IMR-90 (cell line): ENCODE results near the gene DAB1. TPM values are rescaled to one million over a fixed set of nuclear protein-coding genes. Genes with fewer than 3 reads are reported as not detected.

Experiments used
- ATAC-seq: fragments of 200-7000 bp; cut with Tn5 transposase; 2 replicates; pipeline ENCODE4 v1.9.1; 2020; ENCODE audit warnings: low read depth, mild to moderate bottlenecking, moderate library complexity
- BruUV-seq: library from RNA; stranded (reverse); fragments of 400-500 nt; replicated peaks from 2 replicates; lab custom pipeline; 2021; lab: Mats Ljungman, UMichigan
- CTCF ChIA-PET: fragments of 300-600 bp; formaldehyde crosslinking; extraction: SDS; loops from one replicate; lab custom pipeline; 2021; ENCODE audit warnings: antibody characterized with exemption; lab: Yijun Ruan, JAX
- POLR2A ChIA-PET: fragments of 300-600 bp; sonication (Branson Sonifier 250); formaldehyde crosslinking; loops from one replicate; lab custom pipeline; 2022; ENCODE audit warnings: antibody characterized with exemption; ENCODE audit not compliant: unreplicated experiment; lab: Charles Lee
- DNase-seq: peaks from one replicate; pipeline ENCODE4 v3.0.0; 2013
- H2AFZ ChIP-seq: replicated peaks from 2 replicates; pipeline ENCODE3; 2013; ENCODE audit warnings: low read length, mild to moderate bottlenecking; ENCODE audit not compliant: poor library complexity
- H2AK5ac ChIP-seq: 2 replicates; pipeline ENCODE4 v1.6.1; 2013; ENCODE audit warnings: low read depth, low read length, inconsistent platforms
- H2AK9ac ChIP-seq: replicated peaks from 2 replicates; pipeline ENCODE3; 2013; ENCODE audit warnings: mild to moderate bottlenecking, low read depth, low read length, moderate library complexity; ENCODE audit not compliant: poor library complexity
- H2BK120ac ChIP-seq: 2 replicates; pipeline ENCODE4 v1.6.1; 2013; ENCODE audit warnings: low read depth, low read length, inconsistent platforms
- H2BK15ac ChIP-seq: 3 replicates; pipeline ENCODE4 v1.6.1; 2013; ENCODE audit warnings: low read depth, low read length, inconsistent platforms
- H2BK20ac ChIP-seq: 2 replicates; pipeline ENCODE4 v1.6.1; 2013; ENCODE audit warnings: low read depth, mild to moderate bottlenecking, inconsistent platforms, low read length, moderate library complexity
- H2BK5ac ChIP-seq: 2 replicates; pipeline ENCODE4 v1.6.1; 2013; ENCODE audit warnings: mild to moderate bottlenecking, low read depth, low read length, inconsistent platforms; ENCODE audit not compliant: poor library complexity, severe bottlenecking
- H3K14ac ChIP-seq: replicated peaks from 2 replicates; pipeline ENCODE4 v1.6.1; 2013; ENCODE audit warnings: low read depth, low read length, inconsistent platforms
- H3K18ac ChIP-seq: 2 replicates; pipeline ENCODE4 v1.6.1; 2013; ENCODE audit warnings: low read depth, low read length, control low read depth
- H3K23ac ChIP-seq: 2 replicates; pipeline ENCODE4 v1.6.1; 2013; ENCODE audit warnings: low read depth, low read length, inconsistent platforms
- H3K27ac ChIP-seq: 2 replicates; pipeline ENCODE4 v1.5.1; 2013; ENCODE audit warnings: mild to moderate bottlenecking, control low read depth, low read length; ENCODE audit not compliant: insufficient read depth
- H3K27me3 ChIP-seq: 2 replicates; pipeline ENCODE4 v1.6.1; 2013; ENCODE audit warnings: low read length; ENCODE audit not compliant: control insufficient read depth, insufficient read depth
- H3K36me3 ChIP-seq: 2 replicates; pipeline ENCODE4 v1.6.1; 2013; ENCODE audit warnings: low read length, mixed read lengths; ENCODE audit not compliant: control insufficient read depth, insufficient read depth
- H3K4ac ChIP-seq: 2 replicates; pipeline ENCODE4 v1.6.1; 2013; ENCODE audit warnings: low read depth, low read length, inconsistent platforms
- H3K4me1 ChIP-seq: 2 replicates; pipeline ENCODE4 v1.6.1; 2013; ENCODE audit warnings: low read length, mixed read lengths; ENCODE audit not compliant: control insufficient read depth, insufficient read depth
- H3K4me2 ChIP-seq: 2 replicates; pipeline ENCODE4 v1.6.1; 2013; ENCODE audit warnings: low read depth, mild to moderate bottlenecking, control low read depth, low read length, moderate library complexity
- H3K4me3 ChIP-seq: 2 replicates; pipeline ENCODE4 v1.5.1; 2013; ENCODE audit warnings: low read depth, mild to moderate bottlenecking, control low read depth, low read length, moderate library complexity; ENCODE audit not compliant: insufficient read depth
- H3K56ac ChIP-seq: 2 replicates; pipeline ENCODE4 v1.6.1; 2013; ENCODE audit warnings: low read length, inconsistent platforms; ENCODE audit not compliant: insufficient read depth; ENCODE audit errors: extremely low read depth
- H3K79me1 ChIP-seq, 2 experiments: 2 replicates each; pipeline ENCODE4 v1.6.1; 2013; ENCODE audit warnings: low read length in 2 of 2, inconsistent platforms in 1 of 2, low read depth in 1 of 2
- H3K9ac ChIP-seq: 2 replicates; pipeline ENCODE4 v1.6.1; 2013; ENCODE audit warnings: low read depth, low read length, control low read depth
- H3K9me1 ChIP-seq: 2 replicates; pipeline ENCODE4 v1.6.1; 2013; ENCODE audit warnings: low read length, inconsistent platforms; ENCODE audit not compliant: insufficient read depth
- H3K9me3 ChIP-seq: 2 replicates; pipeline ENCODE4 v1.6.1; 2013; ENCODE audit warnings: low read length; ENCODE audit not compliant: control insufficient read depth, insufficient read depth
- H4K20me1 ChIP-seq: 2 replicates; pipeline ENCODE4 v1.6.1; 2013; ENCODE audit warnings: low read length, inconsistent platforms; ENCODE audit not compliant: insufficient read depth
- H4K5ac ChIP-seq: 2 replicates; pipeline ENCODE4 v1.6.1; 2013; ENCODE audit warnings: mild to moderate bottlenecking, low read depth, low read length, control low read depth
- H4K8ac ChIP-seq, 2 experiments: 2 replicates each; pipeline ENCODE4 v1.6.1; 2013; ENCODE audit warnings: low read depth in 2 of 2, low read length in 2 of 2, control low read depth in 1 of 2, inconsistent platforms in 1 of 2
- H4K91ac ChIP-seq: 2 replicates; pipeline ENCODE4 v1.6.1; 2013; ENCODE audit warnings: low read depth, low read length, inconsistent platforms; ENCODE audit not compliant: insufficient read depth
- BHLHE40 ChIP-seq: fragments of 150-350 bp; IDR thresholded peaks from 2 replicates; pipeline ENCODE4 v1.6.1; 2016; ENCODE audit warnings: mild to moderate bottlenecking, low read depth, low read length
- CEBPB ChIP-seq: IDR thresholded peaks from 2 replicates; pipeline ENCODE4 v1.6.1; 2012; ENCODE audit warnings: low read depth, low read length, improper control_type of control experiment
- CHD1 ChIP-seq: IDR thresholded peaks from 2 replicates; pipeline ENCODE4 v1.6.1; 2012; ENCODE audit warnings: low read depth, low read length, improper control_type of control experiment
- ELK1 ChIP-seq: fragments of 150-350 bp; IDR thresholded peaks from 2 replicates; pipeline ENCODE4 v1.6.1; 2016; ENCODE audit warnings: low read depth, mild to moderate bottlenecking, low read length, moderate library complexity, borderline replicate concordance
- FOS ChIP-seq: fragments of 150-350 bp; IDR thresholded peaks from 2 replicates; pipeline ENCODE4 v1.6.1; 2016; ENCODE audit warnings: low read depth, low read length
- MAFK ChIP-seq: IDR thresholded peaks from 2 replicates; pipeline ENCODE4 v1.6.1; 2012; ENCODE audit warnings: low read depth, low read length, improper control_type of control experiment
- MAZ ChIP-seq: IDR thresholded peaks from 2 replicates; pipeline ENCODE4 v1.6.1; 2012; ENCODE audit warnings: low read depth, mild to moderate bottlenecking, low read length, improper control_type of control experiment, moderate library complexity, borderline replicate concordance
- MXI1 ChIP-seq: IDR thresholded peaks from 2 replicates; pipeline ENCODE4 v1.6.1; 2012; ENCODE audit warnings: low read depth, mild to moderate bottlenecking, low read length, moderate library complexity, borderline replicate concordance
- NFE2L2 ChIP-seq: fragments of 150-350 bp; IDR thresholded peaks from 2 replicates; pipeline ENCODE4 v1.6.1; 2016; ENCODE audit warnings: low read depth, mild to moderate bottlenecking, low read length
- POLR2A ChIP-seq: IDR thresholded peaks from 2 replicates; pipeline ENCODE4 v1.6.1; 2012; ENCODE audit warnings: mild to moderate bottlenecking, low read depth, low read length
- RAD21 ChIP-seq: IDR thresholded peaks from 2 replicates; pipeline ENCODE4 v1.6.1; 2012; ENCODE audit warnings: low read length, improper control_type of control experiment
- RCOR1 ChIP-seq: IDR thresholded peaks from 2 replicates; pipeline ENCODE4 v1.6.1; 2012; ENCODE audit warnings: mild to moderate bottlenecking, low read length, improper control_type of control experiment; ENCODE audit not compliant: insufficient replicate concordance
- RFX5 ChIP-seq: IDR thresholded peaks from 2 replicates; pipeline ENCODE4 v1.8.0; 2012; ENCODE audit warnings: low read depth, mild to moderate bottlenecking, low read length, moderate library complexity
- SMC3 ChIP-seq: fragments of 150-350 bp; IDR thresholded peaks from 2 replicates; pipeline ENCODE4 v1.6.1; 2016; ENCODE audit warnings: low read depth, mild to moderate bottlenecking, antibody characterized with exemption, low read length, moderate library complexity
- WGBS, 2 experiments: methylation state at CpG; one replicate each; pipeline versions ENCODE4 v1.1.5 to v1.1.7; 2013; ENCODE audit warnings: missing lambda C conversion rate in 2 of 2; ENCODE audit not compliant: insufficient read length in 1 of 2; ENCODE audit errors: extremely low coverage in 2 of 2; 5-methylcytosine and 5-hydroxymethylcytosine counted together
- dilution Hi-C: fragments of 300-500 bp; cut with HindIII; formaldehyde crosslinking; loops from one replicate; pipeline ENCODE4 v1.14.3; 2018; ENCODE audit warnings: low sequenced_read_pairs; ENCODE audit not compliant: unreplicated experiment
- in situ Hi-C: fragments of 300-500 bp; cut with MboI; formaldehyde crosslinking; loops from 3 replicates; pipeline ENCODE4 v1.14.3; 2019; ENCODE audit warnings: low sequenced_read_pairs, inconsistent platforms, mixed read lengths
- intact Hi-C: fragments of 100-400 bp; cut with micrococcal nuclease; formaldehyde crosslinking; loops from 2 replicates; pipeline ENCODE4 v1.10.0; 2022
- polyA plus RNA-seq, 3 experiments: library from polyadenylated mRNA; depleted of rRNA; stranded (reverse); fragments of >200 nt; gene quantifications; 2 replicates each; pipeline ENCODE4 v1.2.3, GENCODE V29; 2012; ENCODE audit warnings: low replicate concordance in 1 of 3
- total RNA-seq: library from RNA; depleted of rRNA; stranded (reverse); fragments of >200 nt; gene quantifications from 2 replicates; pipeline ENCODE4 v1.2.3, GENCODE V29; 2012
- TF ChIP-seq, protein P1 (sequence below): conservative IDR thresholded peaks from 2 replicates; pipeline ENCODE4 v1.5.1; 2012; ENCODE audit warnings: mild to moderate bottlenecking, low read depth, low read length, improper control_type of control experiment
- TF ChIP-seq, protein P2 (sequence below): fragments of 150-350 bp; IDR thresholded peaks from 2 replicates; pipeline ENCODE4 v1.6.1; 2017; ENCODE audit warnings: mild to moderate bottlenecking, antibody characterized with exemption, low read length, low read depth

Gene DAB1
- total and polyA plus RNA-seq, 2 of the 4 experiments (the other 2 are of a cell fraction), result 0.18 to 0.41 TPM

- WGBS, 2 experiments, result 81% methylated on average over 3 of the region's 8 CpGs; no CpG with 5 or more reads in 1 of the 2 experiments
- in situ Hi-C loops, result no loop called here
Observed at GRCh38 chr1:57033222-57034001, 390.4 kb downstream of the DAB1 start.

More at GRCh38 chr1:57033222-57034001, 390.4 kb downstream of the DAB1 start:
- no TSS peak for BruUV-seq
- Histone ChIP-seq H3K36me3 (no peaks in the 10 kb centered on the region), H3K4me1 (no peaks in the 10 kb centered on the region), H2AK5ac (no peak overlapping the region), H4K8ac (no peak overlapping the region), H2BK15ac (no peak overlapping the region), H3K79me1 (no peaks in the 10 kb centered on the region), H4K5ac (no peak overlapping the region), H3K23ac (no peak overlapping the region), H3K4me3 (no peak overlapping the region), H2BK5ac (no peak overlapping the region), H3K9ac (no peak overlapping the region), H3K27me3 (no peaks in the 10 kb centered on the region), H3K27ac (no peak overlapping the region), H3K18ac (no peak overlapping the region), H2BK20ac (no peak overlapping the region), H2AFZ (no peak overlapping the region), H4K20me1 (no peaks in the 10 kb centered on the region), H3K9me3 (no peaks in the 10 kb centered on the region), H3K4me2 (no peak overlapping the region), H2BK120ac (no peak overlapping the region), H4K91ac (no peak overlapping the region), H2AK9ac (no peak overlapping the region), H3K9me1 (no peaks in the 10 kb centered on the region), H3K56ac (no peak overlapping the region), H3K4ac (no peak overlapping the region), H3K14ac (no peak overlapping the region)
- intact Hi-C loops (no loop called here), dilution Hi-C loops (no loop called here)
- DNase-seq (no peak), ATAC-seq (no peak)
- no peak for TF ChIP-seq MAFK
- no peak for TF ChIP-seq FOS
- no peak for TF ChIP-seq MAZ
- TF ChIP-seq, protein P1, sequence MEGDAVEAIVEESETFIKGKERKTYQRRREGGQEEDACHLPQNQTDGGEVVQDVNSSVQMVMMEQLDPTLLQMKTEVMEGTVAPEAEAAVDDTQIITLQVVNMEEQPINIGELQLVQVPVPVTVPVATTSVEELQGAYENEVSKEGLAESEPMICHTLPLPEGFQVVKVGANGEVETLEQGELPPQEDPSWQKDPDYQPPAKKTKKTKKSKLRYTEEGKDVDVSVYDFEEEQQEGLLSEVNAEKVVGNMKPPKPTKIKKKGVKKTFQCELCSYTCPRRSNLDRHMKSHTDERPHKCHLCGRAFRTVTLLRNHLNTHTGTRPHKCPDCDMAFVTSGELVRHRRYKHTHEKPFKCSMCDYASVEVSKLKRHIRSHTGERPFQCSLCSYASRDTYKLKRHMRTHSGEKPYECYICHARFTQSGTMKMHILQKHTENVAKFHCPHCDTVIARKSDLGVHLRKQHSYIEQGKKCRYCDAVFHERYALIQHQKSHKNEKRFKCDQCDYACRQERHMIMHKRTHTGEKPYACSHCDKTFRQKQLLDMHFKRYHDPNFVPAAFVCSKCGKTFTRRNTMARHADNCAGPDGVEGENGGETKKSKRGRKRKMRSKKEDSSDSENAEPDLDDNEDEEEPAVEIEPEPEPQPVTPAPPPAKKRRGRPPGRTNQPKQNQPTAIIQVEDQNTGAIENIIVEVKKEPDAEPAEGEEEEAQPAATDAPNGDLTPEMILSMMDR, result no peak
- TF ChIP-seq MXI1, result no peak
- no peak for TF ChIP-seq NFE2L2
- TF ChIP-seq RCOR1, result no peak
- TF ChIP-seq, protein P2, sequence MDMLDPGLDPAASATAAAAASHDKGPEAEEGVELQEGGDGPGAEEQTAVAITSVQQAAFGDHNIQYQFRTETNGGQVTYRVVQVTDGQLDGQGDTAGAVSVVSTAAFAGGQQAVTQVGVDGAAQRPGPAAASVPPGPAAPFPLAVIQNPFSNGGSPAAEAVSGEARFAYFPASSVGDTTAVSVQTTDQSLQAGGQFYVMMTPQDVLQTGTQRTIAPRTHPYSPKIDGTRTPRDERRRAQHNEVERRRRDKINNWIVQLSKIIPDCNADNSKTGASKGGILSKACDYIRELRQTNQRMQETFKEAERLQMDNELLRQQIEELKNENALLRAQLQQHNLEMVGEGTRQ, result no peak
- TF ChIP-seq CHD1, result no peak
- TF ChIP-seq RAD21, result no peak
- TF ChIP-seq CEBPB, result no peak
- no peak for TF ChIP-seq ELK1
- TF ChIP-seq SMC3, result no peak
- TF ChIP-seq RFX5, result no peak
- no peak for TF ChIP-seq POLR2A
- no peak for TF ChIP-seq BHLHE40
- ChIA-PET POLR2A (no interaction called here), CTCF (no interaction called here)
